Stimulated activated CD8-positive, alpha-beta memory T cell treated with anti-CD3 and anti-CD28 coated beads, Interleukin-7, amount 100 ng/mL, for 1 hour (primary cell): ENCODE measurements around the gene OPA3.

ENCODE experiments used
- DNase-seq, 2 donors: peaks; one replicate each; pipeline ENCODE4 v3.0.0-alpha.2; 2020; ENCODE audit warnings: low read depth in 2 of 2

Gene OPA3

DNA sequence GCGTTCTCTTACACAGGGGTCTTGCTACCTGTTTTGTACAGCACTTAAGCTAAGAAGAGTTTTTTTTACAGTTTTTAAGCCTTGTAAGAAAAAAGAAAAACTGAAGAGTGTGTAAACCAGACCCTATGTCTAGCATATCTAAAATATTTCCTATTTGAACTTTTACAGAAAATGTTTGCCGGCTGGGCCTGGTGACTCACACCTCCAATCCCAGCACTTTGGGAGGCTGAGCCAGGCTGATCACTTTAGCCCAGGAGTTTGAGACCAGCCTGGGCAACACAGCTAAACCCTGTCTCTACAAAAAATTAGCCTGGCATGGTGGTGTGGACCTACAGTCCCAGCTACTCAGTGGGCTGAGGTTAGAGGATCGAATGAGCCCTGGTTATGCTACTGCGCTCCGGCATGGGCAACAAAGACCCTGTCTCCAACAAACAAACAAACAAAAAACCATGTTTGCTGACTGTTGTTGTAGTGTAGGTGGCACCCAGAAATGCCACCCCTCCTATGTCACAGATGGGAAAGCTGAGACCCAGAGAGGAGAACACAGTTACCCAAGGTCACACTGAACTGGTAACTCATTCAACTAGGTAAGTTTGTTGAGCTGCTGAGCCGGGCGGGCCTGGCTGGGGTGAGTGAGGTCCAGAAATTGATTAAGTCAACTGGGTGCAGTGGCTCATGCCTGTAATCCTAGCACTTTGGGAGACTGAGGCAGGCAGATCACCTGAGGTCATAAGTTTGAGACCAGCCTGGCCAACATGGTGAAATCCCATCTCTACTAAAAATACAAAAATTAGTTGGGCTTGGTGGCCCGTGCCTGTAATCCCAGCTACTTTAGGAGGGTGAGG, 79.2 kb downstream of the OPA3 start:
- DNase-seq = no peak

DNA sequence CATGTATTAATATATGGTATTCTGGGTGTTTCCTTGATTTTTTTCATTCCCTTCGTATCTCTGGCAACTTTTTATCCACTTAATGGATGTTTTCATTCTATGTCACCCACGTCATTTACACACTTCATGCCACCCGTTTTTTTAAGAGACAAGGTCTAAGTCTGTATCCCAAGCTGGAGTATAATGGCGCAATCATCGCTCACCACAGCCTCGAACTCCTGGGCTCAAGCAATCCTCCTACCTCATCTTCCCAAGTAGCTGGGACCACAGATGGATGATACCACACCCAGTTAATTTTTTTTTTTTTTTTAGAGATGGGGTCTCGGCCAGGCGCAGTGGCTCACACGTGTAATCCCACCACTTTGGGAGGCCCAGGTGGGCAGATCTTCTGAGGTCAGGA, 80.7 kb downstream of the OPA3 start:
- DNase-seq = no peak

DNA sequence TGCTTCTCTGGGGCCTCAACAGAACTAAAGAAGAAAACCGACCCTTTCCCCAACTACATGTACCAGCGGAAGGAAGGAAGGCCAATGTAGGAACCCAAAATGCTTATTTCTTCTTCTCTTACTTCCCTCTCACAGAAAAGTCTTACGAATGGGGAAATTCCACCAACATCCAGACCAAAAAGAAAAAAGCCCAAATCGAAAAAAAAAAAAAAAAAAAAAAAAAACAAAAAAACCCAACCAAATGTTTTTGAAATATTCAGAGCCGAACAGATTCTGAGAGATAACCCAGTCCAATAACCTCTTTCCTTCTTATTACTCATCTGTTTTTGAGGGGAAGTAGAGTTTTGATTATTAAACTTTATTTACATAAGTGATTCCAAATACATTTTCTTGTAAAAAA, 82.5 kb downstream of the OPA3 start:
- no peak for DNase-seq

DNA sequence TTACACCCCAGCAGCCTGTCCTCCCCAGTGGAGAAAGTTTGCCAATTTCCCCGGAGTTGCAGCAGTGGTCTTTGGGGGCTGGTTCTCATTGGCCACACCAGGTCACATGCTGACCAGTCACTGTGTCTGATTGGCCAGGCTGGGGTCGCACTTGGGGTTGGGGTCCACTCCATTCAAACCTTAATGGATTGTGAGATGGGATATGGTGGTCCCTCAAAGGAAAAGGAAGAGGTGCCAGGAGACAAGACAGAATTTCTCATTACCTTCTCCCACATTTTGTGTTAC, 82.9 kb downstream of the OPA3 start:
- DNase-seq = no peak

DNA sequence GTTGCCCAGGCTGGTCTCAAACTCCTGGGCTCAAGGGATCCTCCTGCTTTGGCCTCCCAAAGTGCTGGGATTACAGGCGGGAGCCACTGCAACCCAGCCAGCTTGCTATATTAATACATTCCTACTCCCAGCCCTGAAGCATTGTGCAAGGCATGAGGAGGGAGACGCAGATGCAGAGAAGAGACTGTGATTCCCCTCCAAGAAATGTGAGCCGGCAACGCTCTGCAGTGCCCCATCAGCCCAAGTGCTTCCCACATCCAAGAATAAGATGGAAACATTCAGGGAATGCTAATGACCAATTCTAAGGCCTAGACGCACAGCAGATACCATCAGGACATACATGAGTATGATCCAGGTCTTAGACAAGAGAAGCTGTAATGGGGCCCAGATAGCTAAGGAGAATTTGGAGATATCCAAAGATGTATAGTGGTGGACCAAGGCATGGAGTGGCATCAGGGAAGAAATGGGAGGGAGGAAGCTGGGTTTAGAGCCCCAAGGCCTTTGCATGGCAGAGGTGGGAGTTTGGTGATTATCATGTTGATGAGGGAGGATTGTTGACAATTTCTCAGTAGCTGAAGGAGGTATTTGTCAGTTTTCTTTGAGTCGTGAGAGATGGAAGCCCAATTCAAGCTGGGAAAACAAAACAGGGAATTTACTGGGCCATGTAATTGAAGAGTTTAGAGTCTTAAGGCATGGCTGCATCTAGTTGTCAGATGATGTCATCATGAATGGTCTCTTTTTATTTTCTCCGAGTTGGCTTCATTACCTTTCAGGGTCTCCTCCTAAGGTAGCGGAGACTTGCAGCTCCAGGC, 83.5 kb downstream of the OPA3 start:
- DNase-seq = no peak

DNA sequence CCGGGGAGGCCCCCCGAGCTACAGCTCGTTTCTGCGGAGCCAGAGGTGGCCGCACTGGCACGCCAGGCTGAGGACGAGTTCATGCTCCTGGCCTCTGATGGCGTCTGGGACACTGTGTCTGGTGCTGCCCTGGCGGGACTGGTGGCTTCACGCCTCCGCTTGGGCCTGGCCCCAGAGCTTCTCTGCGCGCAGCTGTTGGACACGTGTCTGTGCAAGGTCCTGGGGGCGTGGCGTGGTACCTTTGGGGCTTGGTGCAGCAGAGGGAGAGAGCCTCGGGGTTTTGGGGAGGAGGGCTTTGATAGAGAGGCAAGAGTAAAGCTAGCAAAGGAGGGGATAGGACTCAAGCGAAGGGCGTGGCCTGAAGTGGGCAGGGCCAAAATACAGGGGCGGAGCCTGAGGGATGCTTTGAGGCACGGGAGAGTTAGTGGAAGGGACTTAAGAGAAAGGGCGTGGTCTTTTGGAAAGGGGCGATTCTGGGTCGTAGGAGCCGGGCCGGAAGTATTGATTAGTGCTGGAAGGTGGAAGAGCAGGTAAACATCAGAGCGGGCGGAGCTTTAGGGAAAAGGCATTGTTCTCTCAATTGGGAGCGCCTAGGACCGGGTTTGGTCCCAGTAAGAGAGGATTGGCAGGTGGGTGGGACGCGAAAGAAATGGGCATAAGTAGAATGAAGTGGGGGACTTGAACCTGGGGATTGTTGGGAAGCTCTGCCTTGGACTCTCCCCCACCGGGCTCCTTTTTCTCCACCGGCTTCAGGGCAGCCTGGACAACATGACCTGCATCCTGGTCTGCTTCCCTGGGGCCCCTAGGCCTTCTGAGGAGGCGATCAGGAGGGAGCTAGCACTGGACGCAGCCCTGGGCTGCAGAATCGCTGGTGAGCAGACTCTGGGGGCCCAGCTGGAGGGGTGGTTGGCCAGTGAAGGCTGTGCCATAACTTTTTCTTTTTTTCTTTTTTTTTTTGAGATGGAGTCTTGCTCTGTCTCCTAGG, 85.1 kb downstream of the OPA3 start:
- no peak for DNase-seq

DNA sequence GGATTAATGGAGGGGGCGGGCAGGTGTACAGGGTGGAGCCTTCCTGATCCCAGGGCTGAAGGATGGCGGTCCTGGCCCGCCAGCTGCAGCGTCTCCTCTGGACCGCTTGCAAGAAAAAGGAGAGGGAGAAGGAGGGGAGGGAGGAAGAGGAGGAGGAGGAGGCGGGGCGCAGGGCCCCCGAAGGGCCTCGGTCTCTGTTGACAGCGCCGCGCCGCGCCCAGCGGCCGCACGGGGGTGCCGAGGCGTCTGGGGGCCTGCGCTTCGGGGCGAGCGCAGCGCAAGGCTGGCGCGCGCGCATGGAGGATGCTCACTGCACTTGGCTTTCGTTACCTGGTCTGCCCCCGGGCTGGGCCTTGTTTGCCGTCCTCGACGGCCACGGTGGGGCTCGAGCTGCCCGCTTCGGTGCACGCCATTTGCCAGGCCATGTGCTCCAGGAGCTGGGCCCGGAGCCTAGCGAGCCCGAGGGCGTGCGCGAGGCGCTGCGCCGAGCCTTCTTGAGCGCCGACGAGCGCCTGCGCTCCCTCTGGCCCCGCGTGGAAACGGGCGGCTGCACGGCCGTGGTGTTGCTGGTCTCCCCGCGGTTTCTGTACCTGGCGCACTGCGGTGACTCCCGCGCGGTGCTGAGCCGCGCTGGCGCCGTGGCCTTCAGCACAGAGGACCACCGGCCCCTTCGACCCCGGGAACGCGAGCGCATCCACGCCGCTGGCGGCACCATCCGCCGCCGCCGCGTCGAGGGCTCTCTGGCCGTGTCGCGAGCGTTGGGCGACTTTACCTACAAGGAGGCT, 86.0 kb downstream of the OPA3 start, which contains the start of gene PPM1N:
Gene PPM1N, plus strand, starts transcription at position 33 of the 785 bp plus-strand sequence. Its CDS starts 30 bp downstream, at position 63.
- DNase-seq = peak in 1 of 2 donors; percentile 35

DNA sequence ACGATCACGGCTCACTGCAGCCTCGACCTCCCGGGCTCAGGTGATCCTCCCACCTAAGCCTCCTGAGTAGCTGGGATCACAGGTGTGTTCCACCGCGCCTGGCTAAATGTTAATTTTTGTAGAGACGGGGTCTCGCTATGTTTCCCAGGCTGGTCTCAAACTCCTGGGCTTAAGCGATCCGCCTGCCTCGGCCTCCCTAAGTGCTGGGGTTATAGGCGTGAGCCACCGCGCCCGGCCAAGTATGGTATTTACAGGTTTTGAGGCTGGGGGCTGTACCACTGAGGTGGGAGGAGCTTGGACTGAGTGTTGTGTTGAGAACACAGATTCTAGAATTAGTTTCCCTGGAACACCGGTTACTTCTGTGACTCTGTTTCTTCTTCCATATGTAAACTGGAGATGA, 86.8 kb downstream of the OPA3 start:
- DNase-seq = no peak

DNA sequence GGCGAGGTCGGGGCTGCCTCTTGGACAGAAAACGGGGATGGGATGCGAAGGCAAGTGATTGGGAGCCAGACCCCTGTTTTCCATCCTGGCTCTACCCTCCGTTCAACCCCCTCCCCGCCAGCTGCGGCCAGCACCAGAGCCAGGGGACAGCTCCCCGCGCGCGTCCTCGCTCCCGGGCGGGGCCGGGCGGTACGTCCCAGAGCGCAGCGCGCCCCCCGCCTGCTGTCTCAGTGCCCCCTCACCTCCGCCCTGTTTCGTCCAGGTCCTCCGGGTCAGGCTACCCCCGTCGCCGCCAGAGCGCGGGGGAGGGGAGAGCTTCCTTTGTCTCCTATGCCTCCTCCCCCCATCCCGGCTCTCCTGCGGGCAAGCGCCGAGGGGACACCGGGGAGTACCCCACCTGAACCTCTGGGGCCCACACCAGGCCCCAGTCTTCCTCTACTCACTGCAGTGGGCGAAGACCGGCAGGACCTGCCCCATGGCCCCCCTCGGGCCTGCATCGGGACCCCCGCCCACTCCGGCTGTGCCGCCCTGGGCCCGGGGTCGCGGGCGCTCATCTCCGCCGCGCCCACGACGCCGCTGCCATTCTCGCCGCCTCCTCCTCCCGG, 88.2 kb downstream of the OPA3 start:
- DNase-seq = no peak

DNA sequence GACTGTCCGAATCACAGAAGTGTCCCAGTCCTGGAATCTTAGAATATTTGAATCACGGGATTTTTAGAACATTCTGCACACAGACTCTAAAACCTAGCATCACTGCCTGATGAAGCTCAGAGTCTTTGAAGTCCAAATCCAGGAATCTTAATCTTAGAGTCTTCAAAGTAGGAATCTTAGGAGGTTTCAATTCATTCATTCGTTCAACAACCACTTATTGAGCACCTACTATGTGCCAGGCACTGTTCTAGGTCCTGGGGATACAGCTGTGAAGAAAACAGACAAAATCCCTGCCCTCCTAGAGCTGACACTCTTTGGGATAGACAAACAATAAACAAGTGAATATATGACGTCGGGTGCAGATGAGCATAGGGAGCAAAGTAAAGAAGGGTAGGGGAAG, 89.4 kb downstream of the OPA3 start:
- no peak for DNase-seq

DNA sequence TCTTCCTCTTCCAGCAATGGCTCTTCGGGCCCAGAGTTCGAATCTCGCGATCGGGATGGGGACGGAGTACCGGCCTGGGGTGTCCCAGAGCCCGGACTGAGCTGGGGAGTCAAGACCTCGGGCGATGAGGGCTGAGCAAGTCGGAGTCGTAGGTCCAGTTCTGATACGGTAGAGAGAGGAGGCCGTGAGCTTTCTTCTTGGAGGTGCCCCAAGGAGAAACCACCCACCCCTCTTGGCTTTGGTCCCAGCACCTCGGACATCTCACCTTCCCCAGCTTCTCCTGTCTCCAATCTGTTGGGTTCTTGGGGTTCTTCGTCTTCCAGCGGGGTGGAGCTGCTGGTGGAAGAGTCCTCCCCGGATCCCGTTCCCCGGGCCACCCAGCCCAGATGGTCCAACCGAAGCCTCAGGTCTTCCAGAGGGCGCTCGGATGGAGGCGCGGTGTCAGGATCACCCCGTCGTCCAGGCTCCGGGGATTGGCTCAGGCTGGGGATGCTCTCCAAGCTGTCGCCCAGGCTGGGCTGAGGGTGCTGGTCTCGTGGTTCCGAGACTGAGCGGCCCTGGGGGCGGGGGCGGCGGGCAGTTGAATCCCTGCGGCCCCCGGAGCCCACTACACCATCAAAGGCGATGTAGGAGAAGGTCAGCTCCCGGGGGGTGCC, 90.2 kb downstream of the OPA3 start:
- DNase-seq = no peak

DNA sequence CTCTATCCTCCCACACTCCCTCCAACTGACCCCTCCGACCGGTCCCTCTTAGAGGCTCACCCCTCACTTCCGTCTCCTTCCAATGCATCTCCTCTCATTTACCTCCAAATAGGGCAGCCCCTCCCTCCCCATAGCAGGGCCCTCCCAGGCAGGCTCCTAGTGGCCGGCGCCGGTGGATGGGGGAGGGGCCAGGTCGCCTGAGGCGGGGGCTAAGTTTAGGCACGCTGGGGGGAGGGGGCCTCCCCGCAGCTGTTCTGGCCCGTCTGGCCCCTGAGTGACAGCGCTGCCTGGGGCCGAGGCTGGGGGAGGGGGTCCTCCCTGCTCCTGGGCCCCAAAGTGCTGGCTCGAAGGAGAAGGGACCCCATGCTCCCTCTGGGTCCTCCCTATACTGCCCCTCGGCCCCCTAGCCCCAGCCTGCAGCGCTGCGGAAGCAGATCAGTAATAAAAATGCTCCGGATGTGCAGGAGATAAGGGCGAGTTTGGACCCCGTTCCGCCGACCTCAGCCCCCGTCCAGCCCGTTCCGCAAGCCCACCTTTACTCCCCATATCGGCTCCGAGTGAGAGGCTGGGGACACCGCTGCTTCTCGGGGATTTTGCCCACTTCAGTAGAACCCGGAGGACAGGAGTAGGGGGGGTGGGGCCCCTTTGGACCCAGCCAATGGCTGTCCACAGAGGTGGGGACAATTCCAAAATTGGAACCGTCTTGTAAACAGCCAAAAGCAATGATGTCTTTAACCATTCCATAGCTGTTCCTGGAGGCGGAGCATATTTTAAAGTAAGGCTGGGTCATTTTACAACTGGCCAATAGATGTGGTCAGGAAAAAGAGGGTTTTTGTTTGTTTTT, 91.8 kb downstream of the OPA3 start:
- no peak for DNase-seq

DNA sequence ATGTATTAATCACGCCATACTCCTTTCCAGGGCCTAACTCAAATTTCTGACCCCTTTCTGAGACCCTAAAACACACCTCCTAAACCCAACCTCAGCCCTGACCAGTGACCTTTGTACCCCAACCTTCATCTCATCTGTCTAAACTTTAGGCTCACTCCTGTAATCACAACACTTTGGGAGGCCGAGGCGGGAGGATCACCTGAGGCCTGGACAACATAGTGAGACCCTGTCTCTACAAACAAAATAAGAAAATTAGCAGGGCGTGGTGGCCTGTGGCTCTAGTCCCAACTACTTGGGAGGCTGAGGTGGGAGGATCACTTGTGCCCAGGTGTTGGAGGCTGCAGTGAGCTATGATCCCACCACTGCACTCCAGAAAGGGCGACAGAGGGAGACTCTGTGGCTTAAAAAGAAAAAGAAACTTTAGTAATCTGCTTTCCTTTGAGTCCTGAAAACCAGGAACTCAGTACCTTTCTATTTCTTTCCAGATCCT, 92.4 kb downstream of the OPA3 start:
- no peak for DNase-seq

DNA sequence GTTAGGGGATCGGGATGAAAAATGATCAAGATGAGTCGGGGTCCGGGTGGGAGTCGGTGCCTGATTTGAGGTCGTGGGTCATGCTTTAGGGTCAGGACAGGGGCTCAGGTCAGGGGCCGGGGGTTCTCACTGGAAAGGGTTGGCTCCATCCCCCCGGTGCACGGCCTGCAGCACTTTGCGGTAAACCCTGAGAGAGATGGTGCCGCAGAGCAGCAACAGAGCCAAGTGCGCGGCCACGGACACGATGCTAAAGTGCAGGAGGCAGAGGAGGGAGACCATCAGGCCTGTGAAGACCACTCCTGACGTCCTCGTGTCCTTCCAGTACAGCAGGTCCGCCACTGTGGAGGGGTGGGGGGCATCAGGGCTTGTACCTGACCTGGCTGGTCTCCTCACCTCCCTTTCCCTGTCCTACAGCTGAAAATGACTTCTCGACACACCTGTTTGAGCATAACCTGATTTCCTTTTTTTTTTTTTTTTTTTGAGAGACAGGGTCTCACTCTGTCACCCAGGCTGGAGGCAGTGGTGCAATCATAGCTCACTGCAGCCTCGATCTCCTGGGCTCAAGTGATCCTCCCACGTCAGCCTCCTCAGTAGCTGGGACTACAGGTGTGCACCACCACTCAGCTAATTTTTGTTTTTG, 95.3 kb downstream of the OPA3 start:
- DNase-seq = no peak

DNA sequence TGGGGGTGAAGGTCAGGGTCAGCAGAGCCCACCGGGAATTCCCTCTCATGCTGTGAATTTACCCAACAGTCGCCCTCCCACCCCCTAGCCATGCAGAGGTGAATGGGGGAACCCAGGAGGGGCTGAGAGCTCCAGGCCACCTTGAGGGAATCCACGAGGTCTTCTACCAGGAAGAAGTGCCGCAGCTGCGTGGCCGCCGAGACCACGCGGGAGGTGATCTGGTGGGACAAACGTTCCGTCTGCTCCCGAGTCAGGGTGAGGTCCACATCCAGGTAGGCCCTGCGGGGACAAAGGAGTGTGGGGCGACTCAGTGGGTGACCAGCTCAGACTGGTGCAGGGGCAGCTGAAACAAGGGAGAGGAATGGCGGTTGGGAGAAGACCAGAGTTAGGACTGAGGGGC, 95.9 kb downstream of the OPA3 start:
- DNase-seq = no peak

DNA sequence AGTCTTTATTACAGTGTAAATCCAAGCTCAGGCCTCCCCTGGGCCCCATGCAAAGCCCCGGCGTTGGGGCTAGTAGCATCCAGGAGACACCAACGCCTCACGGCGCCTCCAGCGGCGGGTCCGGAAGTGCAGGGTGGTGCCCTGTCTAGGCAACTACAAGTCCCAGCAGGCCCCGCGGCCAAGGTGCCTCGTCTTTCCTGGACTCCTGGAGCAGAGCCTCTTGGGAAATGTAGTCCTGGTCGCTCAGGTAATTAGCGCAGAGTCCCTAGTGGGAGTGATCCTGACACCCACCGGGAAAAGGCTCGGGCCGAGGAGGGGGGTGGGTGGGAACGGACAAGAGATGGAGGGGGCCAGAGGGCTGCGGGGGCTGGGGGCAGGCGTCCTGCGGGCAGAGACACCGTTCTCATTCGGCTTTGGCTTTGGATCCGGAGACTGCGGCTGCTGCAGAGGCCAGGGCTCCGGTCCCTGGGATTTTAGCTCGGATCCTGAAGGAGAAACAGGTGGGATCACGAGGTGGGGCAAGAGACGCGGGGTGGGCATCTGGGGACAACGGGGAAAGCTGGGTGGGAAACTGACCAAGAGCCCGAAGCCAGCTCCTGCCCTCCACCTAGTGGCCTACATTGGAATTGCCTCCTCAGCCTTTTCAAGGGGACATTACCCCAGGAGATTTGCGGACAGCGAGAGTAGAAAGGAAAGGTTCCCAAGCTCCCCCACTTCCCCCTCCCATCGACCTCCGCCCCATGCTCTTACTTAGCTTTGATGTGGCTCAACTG, 99.1 kb downstream of the OPA3 start:
- DNase-seq = peak; percentile 91 to 97

DNA sequence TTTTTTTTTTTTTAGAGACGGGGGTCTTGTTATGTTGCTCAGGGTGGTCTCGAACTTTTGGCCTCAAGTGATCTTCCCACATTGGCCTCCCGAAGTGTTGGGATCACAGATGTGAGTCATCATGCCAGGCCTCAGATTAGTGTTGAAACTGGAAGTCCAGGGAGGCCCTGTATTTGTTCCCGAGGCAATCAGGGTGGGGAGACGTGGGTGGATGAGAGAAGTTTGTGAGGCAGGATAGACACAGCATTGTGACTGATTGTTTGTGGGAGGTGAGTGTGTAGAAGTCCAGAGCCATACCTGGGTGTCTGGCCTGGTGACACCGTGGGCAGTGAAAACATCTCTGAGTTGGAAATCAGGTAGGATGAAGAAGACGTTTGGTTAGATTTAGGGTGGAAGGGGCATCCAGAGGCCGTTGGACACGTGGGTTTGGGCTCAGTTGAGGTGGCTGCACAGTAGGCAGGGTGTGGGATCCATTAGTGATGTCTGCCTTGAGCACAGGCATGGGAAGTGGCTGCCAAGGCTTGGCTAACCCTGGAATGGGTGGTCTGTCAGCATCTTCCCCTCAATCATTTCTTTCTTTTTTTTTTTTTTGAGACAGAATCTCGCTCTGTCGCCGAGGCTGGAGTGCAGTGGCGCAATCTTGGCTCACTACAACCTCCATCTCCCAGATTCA, 100.2 kb downstream of the OPA3 start:
- DNase-seq = no peak
